ENCODE data around the gene HPCAL1.

The HPCAL1 gene

DNA sequence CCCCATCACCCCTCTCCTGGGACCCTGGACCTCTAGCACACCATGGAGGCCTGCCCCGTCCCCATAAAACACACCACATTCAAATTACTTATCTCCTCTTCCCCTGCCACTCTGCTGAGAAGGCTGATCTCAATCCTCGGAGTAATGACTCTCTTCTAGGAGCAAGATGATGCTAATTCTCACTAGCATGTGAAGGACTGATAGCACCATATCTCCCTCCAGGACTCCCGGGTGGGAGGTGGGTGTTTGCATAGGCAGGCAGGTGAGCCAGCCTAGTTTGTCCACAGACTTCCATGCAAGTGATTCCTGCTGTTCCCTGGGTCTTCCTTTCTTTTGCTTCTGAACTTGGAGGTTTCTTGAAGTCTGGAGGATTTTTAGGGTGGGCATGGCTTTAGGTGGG, 40.5 kb downstream of the HPCAL1 start:
- CTCF ChIA-PET = no interaction called here

DNA sequence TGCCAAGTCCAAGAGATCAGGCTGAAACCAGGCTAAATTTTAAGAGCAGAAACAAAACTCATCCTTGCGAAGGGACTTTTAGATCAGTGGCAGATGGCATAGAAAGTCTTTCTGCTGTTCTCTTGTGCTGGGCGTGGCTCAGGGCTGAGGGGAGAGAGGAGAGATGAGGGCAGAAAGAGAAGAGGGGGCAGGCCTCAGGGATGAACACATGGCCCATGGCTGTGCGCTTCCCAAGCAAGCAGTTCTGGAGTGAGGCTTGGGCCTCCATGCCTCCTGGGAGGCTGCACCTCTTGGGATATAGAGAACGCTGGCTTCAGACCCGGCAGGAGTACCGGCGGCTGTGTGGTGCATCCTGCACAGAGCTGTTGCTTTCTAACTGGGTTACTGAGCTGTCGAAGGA, 41.0 kb downstream of the HPCAL1 start:
- ChIA-PET POLR2A (no interaction called here), CTCF (no interaction called here)
- TF ChIP-seq, protein P1, sequence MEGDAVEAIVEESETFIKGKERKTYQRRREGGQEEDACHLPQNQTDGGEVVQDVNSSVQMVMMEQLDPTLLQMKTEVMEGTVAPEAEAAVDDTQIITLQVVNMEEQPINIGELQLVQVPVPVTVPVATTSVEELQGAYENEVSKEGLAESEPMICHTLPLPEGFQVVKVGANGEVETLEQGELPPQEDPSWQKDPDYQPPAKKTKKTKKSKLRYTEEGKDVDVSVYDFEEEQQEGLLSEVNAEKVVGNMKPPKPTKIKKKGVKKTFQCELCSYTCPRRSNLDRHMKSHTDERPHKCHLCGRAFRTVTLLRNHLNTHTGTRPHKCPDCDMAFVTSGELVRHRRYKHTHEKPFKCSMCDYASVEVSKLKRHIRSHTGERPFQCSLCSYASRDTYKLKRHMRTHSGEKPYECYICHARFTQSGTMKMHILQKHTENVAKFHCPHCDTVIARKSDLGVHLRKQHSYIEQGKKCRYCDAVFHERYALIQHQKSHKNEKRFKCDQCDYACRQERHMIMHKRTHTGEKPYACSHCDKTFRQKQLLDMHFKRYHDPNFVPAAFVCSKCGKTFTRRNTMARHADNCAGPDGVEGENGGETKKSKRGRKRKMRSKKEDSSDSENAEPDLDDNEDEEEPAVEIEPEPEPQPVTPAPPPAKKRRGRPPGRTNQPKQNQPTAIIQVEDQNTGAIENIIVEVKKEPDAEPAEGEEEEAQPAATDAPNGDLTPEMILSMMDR (IDR thresholded peaks at IDR 0.05; ENCODE audit: control extremely low read depth, extremely low read depth, low read depth, missing control alignments) = no peak
- DNase-seq (ENCODE audit: extremely low spot score) = no peak

More for the DNA sequence above, 40.5 kb downstream of the HPCAL1 start:
- DNase-seq (ENCODE audit: extremely low spot score) = no peak
- TF ChIP-seq, protein P1 (IDR thresholded peaks at IDR 0.05; ENCODE audit: control extremely low read depth, extremely low read depth, low read depth, missing control alignments) = no peak
- POLR2A ChIA-PET = no interaction called here

DNA sequence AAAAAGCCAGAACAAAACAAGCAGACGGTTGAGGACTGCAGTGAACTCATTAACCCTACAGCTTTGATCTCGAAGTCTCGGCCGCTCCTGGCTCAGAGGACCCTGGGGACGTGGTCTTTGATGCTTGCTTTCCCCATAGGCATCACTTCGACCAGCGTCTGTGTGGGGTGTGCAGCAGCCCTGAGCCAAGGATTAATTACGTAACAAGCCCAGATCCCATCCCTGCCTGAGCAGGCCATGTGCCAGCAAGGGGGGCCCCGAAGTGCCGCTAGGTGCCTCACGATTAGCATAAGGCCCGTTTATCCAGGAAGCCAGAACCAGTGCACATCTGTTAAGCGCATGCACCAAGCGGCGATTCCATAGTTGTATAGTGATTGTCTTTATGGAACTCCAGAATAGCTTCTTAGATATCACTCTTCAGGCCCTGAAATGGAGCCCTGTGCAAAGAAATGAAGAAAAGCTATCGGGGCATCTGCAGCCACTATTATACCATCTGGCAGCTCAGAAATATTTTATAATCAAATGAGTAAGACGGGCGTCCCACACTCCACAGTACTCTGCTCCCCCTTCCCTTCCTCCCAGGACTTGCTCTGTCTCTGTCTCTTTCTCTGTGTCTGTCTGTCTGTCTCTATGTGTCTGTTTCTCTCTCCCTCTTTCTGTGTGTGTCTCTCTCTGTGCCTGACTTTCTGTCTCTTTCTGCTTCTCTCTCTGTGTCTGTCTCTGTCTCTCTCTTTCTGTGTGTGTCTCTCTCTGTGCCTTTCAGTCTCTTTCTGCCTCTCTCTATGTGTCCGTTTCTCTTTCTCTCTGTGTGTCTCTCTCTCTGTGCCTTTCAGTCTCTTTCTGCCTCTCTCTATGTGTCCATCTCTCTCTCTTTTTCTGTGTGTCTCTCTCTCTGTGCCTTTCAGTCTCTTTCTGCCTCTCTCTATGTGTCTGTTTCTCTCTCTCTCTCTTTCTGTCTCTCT, 41.7 kb downstream of the HPCAL1 start:
- TF ChIP-seq, protein P1 (IDR thresholded peaks at IDR 0.05; ENCODE audit: control extremely low read depth, extremely low read depth, low read depth, missing control alignments) = no peak
- CTCF ChIA-PET = no interaction called here
- POLR2A ChIA-PET = no interaction called here
- DNase-seq (ENCODE audit: extremely low spot score) = no peak

DNA sequence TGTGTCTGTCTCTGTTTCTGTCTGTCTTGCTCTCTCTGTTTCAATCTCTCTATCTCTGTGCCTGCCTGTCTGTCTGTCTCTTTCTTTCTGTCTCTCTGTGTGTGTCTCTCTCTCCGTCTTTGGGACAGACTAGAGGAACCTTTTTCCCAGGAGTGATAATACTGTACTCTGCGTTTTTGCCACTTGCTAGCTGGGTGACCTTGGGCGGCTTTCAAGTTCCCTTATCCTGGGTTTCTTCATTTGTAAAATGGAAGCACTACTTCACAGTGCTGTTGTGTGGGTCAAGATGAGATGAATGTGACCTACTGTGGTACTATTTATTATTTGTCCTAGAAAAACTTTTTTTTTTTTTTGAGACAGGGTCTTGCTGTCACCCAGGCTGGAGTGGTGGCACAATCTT, 42.4 kb downstream of the HPCAL1 start:
- POLR2A ChIA-PET = no interaction called here

DNA sequence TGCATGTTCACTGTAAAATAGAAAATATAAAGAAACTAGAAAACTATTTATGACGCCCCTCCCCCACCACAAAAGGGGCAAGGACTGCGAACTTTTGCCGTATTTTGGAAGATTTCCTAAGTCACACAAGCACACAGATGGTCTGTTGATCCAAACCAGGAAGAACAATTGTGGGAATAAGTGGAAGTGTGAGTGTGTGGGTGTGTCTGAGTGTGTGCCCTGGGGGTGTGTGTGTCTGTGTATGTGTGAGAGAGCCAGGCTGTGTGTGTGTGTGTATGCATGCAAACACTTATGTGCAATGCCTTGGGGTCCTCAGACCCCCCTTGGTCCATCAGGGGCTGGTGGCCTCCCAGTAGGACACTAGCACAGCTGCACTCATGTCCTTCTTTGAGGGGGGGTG, 43.1 kb downstream of the HPCAL1 start:
- TF ChIP-seq, protein P1 (IDR thresholded peaks at IDR 0.05; ENCODE audit: control extremely low read depth, extremely low read depth, low read depth, missing control alignments) = no peak
- ChIA-PET CTCF (no interaction called here), POLR2A (no interaction called here)
- no peak for DNase-seq (ENCODE audit: extremely low spot score)

More for the DNA sequence above, 42.4 kb downstream of the HPCAL1 start:
- DNase-seq (ENCODE audit: extremely low spot score) = no peak
- CTCF ChIA-PET = no interaction called here
- TF ChIP-seq, protein P1 (IDR thresholded peaks at IDR 0.05; ENCODE audit: control extremely low read depth, extremely low read depth, low read depth, missing control alignments) = no peak

DNA sequence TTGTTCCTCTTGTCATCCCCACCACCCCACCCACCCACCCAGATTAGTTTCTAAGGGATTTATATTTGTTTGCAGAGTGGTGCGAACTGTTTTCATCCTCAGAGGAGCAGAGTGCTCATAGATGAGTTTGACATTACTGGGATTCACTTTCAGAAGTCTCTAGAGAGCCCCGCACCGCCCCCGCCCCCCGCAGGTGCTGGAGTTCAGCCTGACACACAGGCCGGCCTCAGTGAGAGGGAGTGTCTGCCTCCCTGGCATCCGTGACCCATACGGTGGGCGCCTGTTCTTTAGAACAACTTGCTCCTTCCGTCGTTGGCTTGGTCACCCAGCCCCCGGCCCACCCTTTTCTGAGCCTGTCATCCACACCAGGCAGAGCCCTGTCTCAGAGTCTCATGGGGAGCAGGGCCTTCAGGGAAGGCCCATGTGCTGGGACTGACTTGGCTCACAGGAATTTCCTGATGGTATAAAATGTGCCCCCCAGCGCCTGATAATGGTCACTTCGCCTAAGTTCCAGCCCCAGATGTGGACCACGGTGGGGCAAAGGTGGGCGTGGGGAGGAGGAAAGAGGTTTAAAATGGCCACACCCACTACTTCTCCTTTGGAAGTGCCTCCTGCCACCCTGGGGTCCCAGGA, 44.3 kb downstream of the HPCAL1 start:
- DNase-seq (ENCODE audit: extremely low spot score) = no peak
- TF ChIP-seq, protein P1 (IDR thresholded peaks at IDR 0.05; ENCODE audit: control extremely low read depth, extremely low read depth, low read depth, missing control alignments) = no peak
- ChIA-PET CTCF (interaction anchor here (1.0 kb wide), 1 partner anchor 15 kb away, joined by 4 read pairs; no protein-coding TSS in a partner anchor), POLR2A (no interaction called here)

Measured in GM10248 (cell line).